B cell (primary cell): ENCODE measurements around the gene HOXA11.

Experiments
- EZH2 ChIP-seq: IDR thresholded peaks from 2 replicates; pipeline ENCODE4 v1.6.1; 2012; ENCODE audit warnings: borderline replicate concordance, low read depth, mild to moderate bottlenecking, moderate library complexity, low read length; ENCODE audit not compliant: insufficient read depth, poor library complexity, severe bottlenecking
- TF ChIP-seq, protein P1 (sequence below): fragments of 200-600 bp; IDR thresholded peaks from one replicate; pipeline ENCODE4 v1.8.0; 2022; ENCODE audit warnings: antibody characterized with exemption, mild to moderate bottlenecking

DNA sequence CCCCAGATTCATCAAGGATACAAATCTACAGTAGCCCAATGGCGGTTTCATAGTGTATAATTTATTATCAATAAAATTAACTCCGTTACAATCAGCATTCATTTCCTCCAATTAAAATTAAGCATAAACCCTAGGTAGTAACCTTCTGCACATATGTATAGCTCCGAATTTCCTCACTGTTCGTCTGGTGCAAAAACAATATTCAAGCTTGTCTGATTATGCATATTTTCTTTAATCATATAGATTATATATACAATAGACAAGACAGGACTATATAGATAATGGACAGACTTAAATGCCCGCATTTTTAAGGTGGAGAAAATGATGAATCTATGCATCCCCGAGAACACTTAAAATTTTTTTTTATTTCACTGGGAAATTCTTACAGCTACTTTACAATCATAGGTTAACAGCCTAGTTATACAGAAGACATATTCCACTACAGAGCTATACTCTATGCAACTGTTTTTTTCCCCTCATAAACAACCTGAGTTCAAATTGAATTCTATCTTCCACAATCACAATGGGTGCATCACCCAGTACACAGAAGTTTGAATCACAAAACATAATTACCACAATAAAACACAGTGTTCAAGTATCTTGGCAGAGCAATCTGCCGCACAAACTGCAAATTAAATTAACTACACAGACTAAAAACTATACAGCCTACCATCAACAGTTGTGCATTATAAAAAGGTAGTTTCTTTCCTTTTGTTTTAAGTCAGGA lies 22.3 kb downstream of the HOXA11 start:
- TF ChIP-seq, protein P1, sequence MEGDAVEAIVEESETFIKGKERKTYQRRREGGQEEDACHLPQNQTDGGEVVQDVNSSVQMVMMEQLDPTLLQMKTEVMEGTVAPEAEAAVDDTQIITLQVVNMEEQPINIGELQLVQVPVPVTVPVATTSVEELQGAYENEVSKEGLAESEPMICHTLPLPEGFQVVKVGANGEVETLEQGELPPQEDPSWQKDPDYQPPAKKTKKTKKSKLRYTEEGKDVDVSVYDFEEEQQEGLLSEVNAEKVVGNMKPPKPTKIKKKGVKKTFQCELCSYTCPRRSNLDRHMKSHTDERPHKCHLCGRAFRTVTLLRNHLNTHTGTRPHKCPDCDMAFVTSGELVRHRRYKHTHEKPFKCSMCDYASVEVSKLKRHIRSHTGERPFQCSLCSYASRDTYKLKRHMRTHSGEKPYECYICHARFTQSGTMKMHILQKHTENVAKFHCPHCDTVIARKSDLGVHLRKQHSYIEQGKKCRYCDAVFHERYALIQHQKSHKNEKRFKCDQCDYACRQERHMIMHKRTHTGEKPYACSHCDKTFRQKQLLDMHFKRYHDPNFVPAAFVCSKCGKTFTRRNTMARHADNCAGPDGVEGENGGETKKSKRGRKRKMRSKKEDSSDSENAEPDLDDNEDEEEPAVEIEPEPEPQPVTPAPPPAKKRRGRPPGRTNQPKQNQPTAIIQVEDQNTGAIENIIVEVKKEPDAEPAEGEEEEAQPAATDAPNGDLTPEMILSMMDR = no peak
- TF ChIP-seq EZH2 = no peak
